HepG2 (cell line): ENCODE results near the gene NCOA3. TPM values are rescaled to one million over a fixed set of nuclear protein-coding genes. Genes with fewer than 3 reads are reported as not detected.

ENCODE experiments used
- ATAC-seq: fragments of 200-7000 bp; cut with Tn5 transposase; 3 replicates; pipeline ENCODE4 v1.9.1; 2020; ENCODE audit warnings: mild to moderate bottlenecking, moderate library complexity
- BruUV-seq: library from RNA; stranded (reverse); fragments of 400-500 nt; replicated peaks from 2 replicates; lab custom pipeline; 2021; lab: Mats Ljungman, UMichigan
- CTCF ChIA-PET: fragments of 300-600 bp; formaldehyde crosslinking; extraction: SDS; loops from one replicate; lab custom pipeline; 2021; ENCODE audit warnings: low total read pairs, inconsistent platforms, low intra/inter-chr PET ratio; lab: Yijun Ruan, JAX
- POLR2A ChIA-PET: fragments of 350-600 bp; sonication (Branson Sonifier 250); formaldehyde crosslinking; loops from one replicate; lab custom pipeline; 2020; ENCODE audit warnings: antibody characterized with exemption, inconsistent platforms; lab: Yijun Ruan, JAX
- DNase-seq: peaks from one replicate; pipeline ENCODE4 v3.0.0-alpha.2; 2015; ENCODE audit warnings: low spot score
- FAIRE-seq: peaks from 3 replicates; lab custom pipeline; 2011; peaks lifted over from hg19 to GRCh38; lab: Jason Lieb, UNC
- H2AFZ ChIP-seq: one replicate; pipeline ENCODE4 v1.6.1; 2011; ENCODE audit warnings: low read length, inconsistent platforms
- H3K27ac ChIP-seq: fragments of 300-600 bp; 3 replicates; pipeline ENCODE4 v1.8.0; 2011; ENCODE audit warnings: mixed run types, mild to moderate bottlenecking, mixed read lengths, low read length, inconsistent platforms; ENCODE audit not compliant: insufficient read depth; ENCODE audit errors: extremely low read length
- H3K27me3 ChIP-seq, 2 experiments: fragments of 200-600 bp in 1 of 2; 2 replicates in 1 of 2; 3 replicates in 1 of 2; pipeline versions ENCODE4 v1.6.0 to v1.8.0; 2011; ENCODE audit warnings: low read length in 2 of 2, mild to moderate bottlenecking in 2 of 2, moderate library complexity in 2 of 2, inconsistent platforms in 1 of 2; ENCODE audit not compliant: insufficient read depth in 2 of 2, control insufficient read depth in 1 of 2
- H3K36me3 ChIP-seq, 2 experiments: fragments of 200-600 bp in 1 of 2; replicated peaks in 1 of 2; 2 replicates in 1 of 2; 3 replicates in 1 of 2; pipeline versions ENCODE4 v1.5.1 to v1.8.0; 2011; ENCODE audit warnings: low read length in 2 of 2, inconsistent platforms in 1 of 2; ENCODE audit not compliant: insufficient read depth in 2 of 2, control insufficient read depth in 1 of 2
- H3K4me1 ChIP-seq: 2 replicates; pipeline ENCODE4 v1.5.1; 2012; ENCODE audit warnings: low read length, inconsistent platforms; ENCODE audit not compliant: insufficient read depth
- H3K4me2 ChIP-seq: 2 replicates; pipeline ENCODE4 v1.6.0; 2011; ENCODE audit warnings: low read depth, low read length, inconsistent platforms
- H3K4me3 ChIP-seq, 3 experiments: fragments of 200-600 bp in 1 of 3; sonication (generic), shearing (Covaris generic) in 1 of 3; replicated peaks in 1 of 3; 2 replicates each; pipeline ENCODE4 v1.5.1; 2011 to 2016; ENCODE audit warnings: low read length in 3 of 3, inconsistent platforms in 2 of 3, low read depth in 2 of 3, mild to moderate bottlenecking in 2 of 3, control low read depth in 1 of 3, mixed read lengths in 1 of 3; ENCODE audit not compliant: insufficient read depth in 1 of 3
- H3K79me2 ChIP-seq: one replicate; pipeline ENCODE4 v1.6.1; 2011; ENCODE audit warnings: low read length, inconsistent platforms; ENCODE audit not compliant: insufficient read depth
- H3K9ac ChIP-seq: 2 replicates; pipeline ENCODE4 v1.6.0; 2011; ENCODE audit warnings: mild to moderate bottlenecking, low read depth, low read length, inconsistent platforms; ENCODE audit not compliant: insufficient read depth
- H3K9me3 ChIP-seq: 2 replicates; pipeline ENCODE4 v1.5.1; 2012; ENCODE audit warnings: mild to moderate bottlenecking, low read length
- H4K20me1 ChIP-seq: 2 replicates; pipeline ENCODE4 v1.6.0; 2011; ENCODE audit warnings: inconsistent platforms, mild to moderate bottlenecking, low read length, moderate library complexity; ENCODE audit not compliant: insufficient read depth
- ATF4 ChIP-seq, 2 experiments: fragments of 450-650 bp in 1 of 2; sonication (generic) in 1 of 2; formaldehyde crosslinking; IDR thresholded peaks; 2 replicates each; pipeline versions ENCODE4 v1.5.0 to v1.8.0; 2020 to 2022; ENCODE audit warnings: mild to moderate bottlenecking in 1 of 2, missing genetic modification reagents in 1 of 2
- DMAP1 ChIP-seq: IDR thresholded peaks from 2 replicates; pipeline ENCODE4 v1.6.1; 2016
- HNRNPUL1 ChIP-seq: fragments of 200-400 bp; formaldehyde crosslinking; IDR thresholded peaks from 2 replicates; pipeline ENCODE4 v1.6.1; 2017; ENCODE audit warnings: low read depth, mild to moderate bottlenecking, low read length, moderate library complexity
- RBAK ChIP-seq: sonication (generic); formaldehyde crosslinking; IDR thresholded peaks from 2 replicates; pipeline ENCODE4 v1.5.1; 2020; ENCODE audit warnings: mild to moderate bottlenecking, missing genetic modification reagents
- THYN1 ChIP-seq: sonication (generic); formaldehyde crosslinking; IDR thresholded peaks from 2 replicates; pipeline ENCODE4 v1.8.1; 2023; ENCODE audit warnings: low read depth, mild to moderate bottlenecking, moderate library complexity, missing genetic modification reagents, borderline replicate concordance
- TIGD3 ChIP-seq: sonication (generic); formaldehyde crosslinking; IDR thresholded peaks from 2 replicates; pipeline ENCODE4 v1.5.1; 2020; ENCODE audit warnings: mild to moderate bottlenecking, missing genetic modification reagents, borderline replicate concordance
- ZNF576 ChIP-seq: sonication (generic); formaldehyde crosslinking; IDR thresholded peaks from 2 replicates; pipeline ENCODE4 v1.4.0; 2020; ENCODE audit warnings: mild to moderate bottlenecking, missing genetic modification reagents
- WGBS: methylation state at CpG from one replicate; pipeline ENCODE4 v1.1.6; 2017; ENCODE audit warnings: low lambda C conversion rate; 5-methylcytosine and 5-hydroxymethylcytosine counted together
- in situ Hi-C: cut with HindIII; loops from 2 replicates; pipeline ENCODE4 v1.10.0; 2017; ENCODE audit warnings: low pct_unique_long_range_greater_than_20kb; ENCODE audit not compliant: extremely low pct_ligation_motif_present
- intact Hi-C: fragments of 100-400 bp; cut with micrococcal nuclease; formaldehyde crosslinking; loops from one replicate; pipeline ENCODE4 v1.10.0; 2022; ENCODE audit not compliant: unreplicated experiment
- polyA plus RNA-seq, 8 experiments: library from polyadenylated mRNA; depleted of rRNA in 3 of 8; stranded (reverse) in 7 of 8; unstranded in 1 of 8; fragments of >200 nt; fragmentation: Illumina TruSeq in 4 of 8; extraction: Trizol in 4 of 8; gene quantifications; 2 replicates each; pipeline versions ENCODE4 v1.2.1 to v1.2.3, GENCODE V29; 2011 to 2016; ENCODE audit warnings: low read depth in 4 of 8, missing spikeins in 1 of 8, mixed read lengths in 1 of 8; ENCODE audit not compliant: insufficient read depth in 1 of 8
- total RNA-seq, 5 experiments: library from RNA; depleted of rRNA; stranded (reverse); fragments of >200 nt; fragmentation: Illumina TruSeq; extraction: Trizol; gene quantifications; 2 replicates each; pipeline ENCODE4 v1.2.3, GENCODE V29; 2016; ENCODE audit warnings: low read depth in 1 of 5
- TF ChIP-seq, protein P1 (sequence below): sonication (generic); formaldehyde crosslinking; IDR thresholded peaks from 2 replicates; pipeline ENCODE4 v1.4.0; 2020; ENCODE audit warnings: missing genetic modification reagents
- TF ChIP-seq, protein P2 (sequence below): IDR thresholded peaks from 2 replicates; pipeline ENCODE4 v1.6.1; 2018; ENCODE audit warnings: missing genetic modification reagents

Gene NCOA3
- total and polyA plus RNA-seq, 2 of the 13 experiments (the other 11 are each of a cell fraction or from before 2014, with no cell fraction given): 35.0 to 56.8 TPM

GRCh38 chr20:47618479-47618878, 116.8 kb downstream of the NCOA3 start:
- Histone ChIP-seq H3K9ac (no peak overlapping the region), H3K9me3 (no peaks in the 10 kb centered on the region), H3K4me2 (no peak overlapping the region), H4K20me1 (peaks cover 11% of the 10 kb centered on the region; the same call in 1 of the 2 replicates), H3K4me1 (no peaks in the 10 kb centered on the region), H3K27me3 (no peaks in the 10 kb centered on the region), H3K79me2 (peaks cover 38% of the 10 kb centered on the region), H3K27ac (no peak overlapping the region), H3K36me3 (peaks cover 2 to 15% of the 10 kb centered on the region in 2 experiments; a peak in 3 of 5 replicates), H3K4me3 (no peak overlapping the region), H2AFZ (no peak overlapping the region)
- TF ChIP-seq RBAK (CRISPR knock-in tag): no peak
- no peak for ATAC-seq
- no TSS peak for BruUV-seq
- ChIA-PET POLR2A (no interaction called here), CTCF (no interaction called here)
- no peak for DNase-seq
- no peak for FAIRE-seq
- in situ Hi-C loops: no loop called here
- 98% methylated on average over 6 of the region's 6 CpGs for WGBS
- intact Hi-C loops: no loop called here

GRCh38 chr20:47620808-47621805, 119.4 kb downstream of the NCOA3 start:
- DNase-seq: peak; percentile 66
- H3K4me3 ChIP-seq: no peak overlapping the region
- FAIRE-seq: peak; percentile 39
- peaks cover 20% of the 10 kb centered on the region for H3K79me2 ChIP-seq
- CTCF ChIA-PET: interaction anchor here (0.6 to 1.7 kb wide), 11 partner anchors 85 to 425 kb away, joined by 3 to 11 read pairs (median 3); no protein-coding TSS in a partner anchor
- ATAC-seq: 0 out of 3 replicates have a peak, but pooled peaks have one; percentile 33
- no peak overlapping the region for H3K4me2 ChIP-seq
- POLR2A ChIA-PET: no interaction called here
- peaks cover 11% of the 10 kb centered on the region; the same call in 1 of the 2 replicates for H4K20me1 ChIP-seq
- H3K9ac ChIP-seq: no peak overlapping the region
- no peaks in the 10 kb centered on the region for H3K4me1 ChIP-seq
- H3K36me3 ChIP-seq: peaks cover 10 to 40% of the 10 kb centered on the region in 2 experiments
- H2AFZ ChIP-seq: no peak overlapping the region
- no peaks in the 10 kb centered on the region for H3K27me3 ChIP-seq
- H3K27ac ChIP-seq: no peak overlapping the region
- H3K9me3 ChIP-seq: no peaks in the 10 kb centered on the region
- BruUV-seq: no TSS peak
- intact Hi-C loops (loop anchor here (1.0 to 5.0 kb wide), 6 partner anchors 44 to 424 kb away; no protein-coding TSS in a partner anchor), in situ Hi-C loops (loop anchor here (5.0 to 10.0 kb wide), 2 partner anchors 104 to 426 kb away; no protein-coding TSS in a partner anchor)
- WGBS: 69% methylated on average over 8 of the region's 8 CpGs
- 0 out of 4 replicates have a peak, but pooled peaks of 1 of the 2 experiments have one; percentile 6 for TF ChIP-seq ATF4 (CRISPR knock-in tag; IDR thresholded peaks at IDR 0.05)
- TF ChIP-seq HNRNPUL1: 0 out of 2 replicates have a peak, but pooled peaks have one; percentile 14
- TF ChIP-seq, protein P1, sequence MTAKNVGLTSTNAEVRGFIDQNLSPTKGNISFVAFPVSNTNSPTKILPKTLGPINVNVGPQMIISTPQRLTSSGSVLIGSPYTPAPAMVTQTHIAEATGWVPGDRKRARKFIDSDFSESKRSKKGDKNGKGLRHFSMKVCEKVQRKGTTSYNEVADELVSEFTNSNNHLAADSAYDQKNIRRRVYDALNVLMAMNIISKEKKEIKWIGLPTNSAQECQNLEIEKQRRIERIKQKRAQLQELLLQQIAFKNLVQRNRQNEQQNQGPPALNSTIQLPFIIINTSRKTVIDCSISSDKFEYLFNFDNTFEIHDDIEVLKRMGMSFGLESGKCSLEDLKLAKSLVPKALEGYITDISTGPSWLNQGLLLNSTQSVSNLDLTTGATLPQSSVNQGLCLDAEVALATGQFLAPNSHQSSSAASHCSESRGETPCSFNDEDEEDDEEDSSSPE (CRISPR knock-in tag): no peak
- no peak for TF ChIP-seq TIGD3
- TF ChIP-seq, protein P2, sequence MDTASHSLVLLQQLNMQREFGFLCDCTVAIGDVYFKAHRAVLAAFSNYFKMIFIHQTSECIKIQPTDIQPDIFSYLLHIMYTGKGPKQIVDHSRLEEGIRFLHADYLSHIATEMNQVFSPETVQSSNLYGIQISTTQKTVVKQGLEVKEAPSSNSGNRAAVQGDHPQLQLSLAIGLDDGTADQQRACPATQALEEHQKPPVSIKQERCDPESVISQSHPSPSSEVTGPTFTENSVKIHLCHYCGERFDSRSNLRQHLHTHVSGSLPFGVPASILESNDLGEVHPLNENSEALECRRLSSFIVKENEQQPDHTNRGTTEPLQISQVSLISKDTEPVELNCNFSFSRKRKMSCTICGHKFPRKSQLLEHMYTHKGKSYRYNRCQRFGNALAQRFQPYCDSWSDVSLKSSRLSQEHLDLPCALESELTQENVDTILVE (CRISPR knock-in tag): 0 out of 2 replicates have a peak, but pooled peaks have one; percentile 34
- TF ChIP-seq ZNF576 (CRISPR knock-in tag): no peak
- no peak for TF ChIP-seq DMAP1 (CRISPR knock-in tag)
- peak; percentile 57; the same call in 1 of the 2 replicates for TF ChIP-seq THYN1
